NCI-H526 (cell line): ENCODE results near the gene IL4.
"Not testable (repeated sequence)": the region's sequence is repeated elsewhere in the genome, so short reads cannot be mapped to it uniquely, and the experiment has no call there.

Experiments
- DNase-seq, 2 experiments: peaks; one replicate each; lab custom pipeline; 2025; lab: John Stamatoyannopoulos, UW

IL4 gene

GRCh38 chr5:132673939-132674630 lies at the start of gene IL4:
TSS of gene IL4 (plus strand) at chr5:132673989. CDS start at chr5:132674051, 62 bp downstream.
- no peak for DNase-seq

DNA sequence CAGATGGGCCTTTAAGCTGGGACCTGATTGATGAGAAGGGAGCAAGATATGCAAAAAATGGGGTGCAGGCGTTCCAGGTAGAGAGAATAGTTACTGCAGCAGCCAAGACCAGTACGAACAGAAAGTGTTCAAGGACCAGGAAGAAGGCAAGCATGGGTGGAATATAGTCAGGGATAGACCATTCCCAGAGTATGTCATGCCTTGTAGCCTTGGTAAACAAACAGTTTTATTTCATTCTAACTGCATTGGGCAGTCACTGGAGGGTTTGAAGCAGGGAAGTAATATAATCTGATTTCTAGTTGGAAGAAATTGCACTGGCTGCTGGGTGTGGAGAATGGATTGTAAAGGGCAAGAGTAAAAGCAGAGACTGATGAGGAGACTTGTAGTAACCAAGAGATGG lies 46.3 kb upstream of the IL4 start:
- DNase-seq = no peak

DNA sequence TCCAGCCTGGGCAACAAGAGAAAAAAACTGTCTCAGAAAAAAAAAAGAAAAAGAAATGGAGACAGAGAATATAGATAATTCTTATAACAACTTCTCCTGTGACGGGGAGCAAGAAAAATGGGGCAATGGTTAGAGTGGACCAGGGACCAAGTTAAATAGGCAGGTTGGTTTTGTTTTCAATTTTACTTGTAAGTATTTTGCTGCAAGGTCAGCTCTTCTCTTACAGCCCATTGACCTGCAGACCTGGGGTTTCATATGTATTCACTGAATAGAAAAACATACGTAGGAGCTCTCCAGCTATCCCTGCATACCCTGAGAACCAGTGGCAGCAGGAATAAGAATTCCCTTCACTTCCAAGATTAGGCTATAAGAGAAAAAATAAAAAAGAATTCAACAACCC lies 45.0 kb upstream of the IL4 start:
- no peak for DNase-seq

- DNase-seq = no peak
Measured at GRCh38 chr5:132629230-132629944, 44.4 kb upstream of the IL4 start.

- not testable (repeated sequence) for DNase-seq
Measured at GRCh38 chr5:132633587-132633986, 40.2 kb upstream of the IL4 start.

DNA sequence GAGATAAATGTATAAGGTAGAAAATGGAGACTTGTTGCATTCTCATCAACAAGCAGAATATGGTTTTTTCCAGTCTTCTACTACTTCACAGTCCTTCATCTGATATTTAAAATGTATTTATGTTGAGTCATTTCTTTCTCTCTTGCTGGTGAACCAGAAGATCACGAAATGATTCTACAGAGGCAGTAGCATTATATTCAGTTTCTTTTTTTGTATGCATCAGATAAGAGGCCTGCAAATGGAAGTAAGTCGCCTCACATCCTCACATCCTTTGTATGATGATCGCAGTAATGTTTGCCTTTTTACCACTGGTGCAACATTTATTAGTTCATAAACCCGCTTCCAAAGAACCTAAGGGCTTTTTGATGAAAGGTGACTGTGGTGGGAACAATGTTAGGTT lies 37.9 kb upstream of the IL4 start:
- DNase-seq = no peak

DNA sequence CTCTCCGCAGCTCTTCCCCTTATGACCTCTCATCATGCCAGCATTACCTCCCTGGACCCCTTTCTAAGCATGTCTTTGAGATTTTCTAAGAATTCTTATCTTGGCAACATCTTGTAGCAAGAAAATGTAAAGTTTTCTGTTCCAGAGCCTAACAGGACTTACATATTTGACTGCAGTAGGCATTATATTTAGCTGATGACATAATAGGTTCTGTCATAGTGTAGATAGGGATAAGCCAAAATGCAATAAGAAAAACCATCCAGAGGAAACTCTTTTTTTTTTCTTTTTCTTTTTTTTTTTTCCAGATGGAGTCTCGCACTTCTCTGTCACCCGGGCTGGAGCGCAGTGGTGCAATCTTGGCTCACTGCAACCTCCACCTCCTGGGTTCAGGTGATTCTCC lies 36.5 kb upstream of the IL4 start:
- DNase-seq = no peak

DNA sequence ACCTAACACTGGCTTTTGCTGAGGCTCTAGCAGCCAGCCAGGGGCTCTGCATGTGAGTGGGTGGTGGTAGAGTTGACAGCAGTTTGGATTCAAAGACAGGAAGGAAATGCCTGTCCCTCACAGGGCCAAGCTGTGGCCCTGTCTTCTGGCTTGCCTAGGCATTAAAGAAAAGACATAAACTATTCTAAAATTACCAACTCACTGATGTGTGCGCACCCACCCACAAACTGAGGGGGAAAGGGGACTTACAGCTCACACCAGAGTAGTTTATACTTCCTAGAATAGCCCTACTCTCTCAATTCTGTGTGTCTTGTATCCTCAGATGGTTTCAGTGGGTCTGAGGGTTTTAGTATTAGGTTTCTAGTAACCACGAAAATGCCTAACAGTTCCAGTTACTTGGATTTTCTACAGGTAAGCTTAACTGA lies 34.1 kb upstream of the IL4 start:
- no peak for DNase-seq

GRCh38 chr5:132640613-132641012 lies 33.2 kb upstream of the IL4 start:
- DNase-seq = no peak

- DNase-seq = no peak
Measured at GRCh38 chr5:132641241-132641723, 32.5 kb upstream of the IL4 start.

- no peak for DNase-seq
Measured at GRCh38 chr5:132641841-132642240, 31.9 kb upstream of the IL4 start.

DNA sequence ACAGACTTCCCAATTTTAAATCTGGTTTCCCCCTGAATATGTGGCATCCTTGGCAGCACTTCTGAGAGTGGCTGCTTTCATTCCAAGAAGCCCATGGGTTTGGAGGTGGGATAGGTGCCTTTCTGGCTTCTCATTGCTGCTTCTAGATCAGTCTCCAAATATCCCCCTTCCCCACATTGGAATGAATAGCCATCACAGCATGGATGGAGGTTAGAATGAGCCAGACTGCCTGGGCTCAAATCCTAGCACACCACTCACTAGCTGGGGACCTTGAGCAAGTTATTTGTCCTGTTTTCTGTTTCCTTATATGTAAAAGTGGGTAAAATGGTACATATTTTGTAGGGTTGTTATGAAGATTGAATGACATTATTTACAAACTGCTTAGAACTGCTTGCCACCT lies 29.6 kb upstream of the IL4 start:
- no peak for DNase-seq

DNA sequence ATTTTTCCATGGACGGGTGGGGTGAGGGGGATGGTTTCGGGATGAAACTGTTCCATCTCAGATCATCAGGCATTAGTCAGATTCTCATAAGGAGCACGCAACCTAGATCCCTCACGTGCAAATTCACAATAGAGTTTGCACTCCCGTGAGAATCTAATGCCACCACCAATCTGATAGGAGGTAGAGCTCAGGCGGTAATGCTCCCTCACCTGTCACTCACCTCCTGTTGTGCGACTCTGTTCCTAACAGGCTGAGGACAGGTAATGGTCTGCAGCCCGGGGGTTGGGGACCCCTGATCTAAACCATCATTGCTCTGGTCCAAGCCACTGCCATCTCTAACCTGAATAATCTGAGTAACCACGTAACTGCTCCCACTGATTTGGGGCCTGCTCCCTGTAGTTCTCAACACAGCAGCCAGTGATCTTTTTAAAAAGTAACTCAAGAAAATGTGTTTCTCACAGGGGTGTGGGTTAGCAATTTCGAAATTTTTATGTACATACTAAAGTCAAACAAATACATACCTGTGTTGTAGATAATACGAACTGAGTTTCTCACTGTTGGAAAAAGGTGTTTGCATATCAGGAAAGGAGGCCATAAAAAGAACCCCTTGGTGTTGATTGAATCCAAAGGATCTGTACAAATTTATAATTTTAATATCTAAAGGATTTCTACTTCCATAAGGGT lies 27.1 kb upstream of the IL4 start:
- no peak for DNase-seq

DNA sequence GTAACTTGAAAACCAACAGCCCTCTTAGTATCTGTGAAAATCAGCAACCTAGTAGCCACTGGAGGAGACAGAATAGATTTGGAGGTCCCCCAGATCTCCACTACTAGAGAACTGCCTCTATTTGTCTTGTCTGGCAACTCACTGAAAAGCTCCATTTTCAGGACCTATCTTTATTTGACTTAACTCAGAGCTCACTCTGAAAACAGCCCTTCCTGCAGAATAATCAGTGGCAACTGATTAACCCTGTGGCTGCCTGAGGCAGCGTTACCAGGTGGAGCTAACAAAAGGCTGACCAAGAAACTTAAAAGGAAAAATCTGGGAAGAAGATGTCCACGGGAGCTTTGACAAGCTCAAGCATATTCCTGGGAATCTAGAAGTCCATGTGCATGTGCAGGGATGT lies 26.3 kb upstream of the IL4 start:
- DNase-seq = no peak

DNA sequence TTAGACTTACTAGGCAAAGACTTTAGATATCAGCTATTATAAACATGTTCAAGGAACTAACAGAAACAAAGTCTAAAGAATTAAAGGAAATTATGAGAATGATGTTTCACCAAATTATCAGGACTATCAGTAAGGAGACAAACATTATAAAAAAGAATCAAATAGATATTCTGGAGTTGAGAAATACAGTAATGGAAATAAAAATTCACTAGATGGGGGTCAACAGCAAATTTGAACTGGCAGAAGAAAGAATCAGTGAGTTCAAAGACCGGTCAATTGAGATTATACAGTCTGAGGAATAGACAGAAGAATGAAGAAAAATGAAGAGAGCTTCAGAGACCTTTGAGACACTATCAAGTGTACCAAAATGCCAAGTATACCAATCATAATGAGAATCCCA lies 25.4 kb upstream of the IL4 start:
- DNase-seq = no peak

DNA sequence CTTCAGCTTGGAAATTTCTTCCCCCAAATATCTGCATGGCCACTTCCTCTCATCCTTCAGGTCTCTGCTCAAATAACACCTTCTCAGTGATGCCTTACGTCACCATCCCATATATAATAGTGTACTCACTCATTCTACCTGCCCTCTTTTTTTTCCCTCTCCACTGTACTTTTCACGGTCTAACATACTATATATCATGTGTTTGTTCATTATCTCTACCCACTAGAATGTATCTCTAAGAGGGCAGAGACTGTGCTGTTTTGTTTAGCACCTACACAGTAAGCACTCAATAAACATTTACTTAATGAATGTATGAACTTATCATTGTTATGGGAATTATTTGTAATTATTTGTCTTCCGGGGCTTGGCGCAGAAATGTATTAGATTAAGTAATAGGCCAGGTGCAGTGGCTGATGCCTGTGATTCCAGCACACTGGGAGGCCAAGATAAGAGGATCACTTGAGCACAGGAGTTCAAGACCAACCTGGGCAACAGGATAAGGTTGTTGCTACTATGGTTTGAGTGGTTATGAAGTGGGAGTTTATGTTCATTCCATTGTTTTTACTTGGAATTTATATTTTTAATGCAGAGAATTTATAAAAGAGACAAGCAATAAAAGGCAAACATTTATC lies 21.8 kb upstream of the IL4 start:
- no peak for DNase-seq

- DNase-seq = no peak
Measured at GRCh38 chr5:132653716-132654115, 20.1 kb upstream of the IL4 start.

DNA sequence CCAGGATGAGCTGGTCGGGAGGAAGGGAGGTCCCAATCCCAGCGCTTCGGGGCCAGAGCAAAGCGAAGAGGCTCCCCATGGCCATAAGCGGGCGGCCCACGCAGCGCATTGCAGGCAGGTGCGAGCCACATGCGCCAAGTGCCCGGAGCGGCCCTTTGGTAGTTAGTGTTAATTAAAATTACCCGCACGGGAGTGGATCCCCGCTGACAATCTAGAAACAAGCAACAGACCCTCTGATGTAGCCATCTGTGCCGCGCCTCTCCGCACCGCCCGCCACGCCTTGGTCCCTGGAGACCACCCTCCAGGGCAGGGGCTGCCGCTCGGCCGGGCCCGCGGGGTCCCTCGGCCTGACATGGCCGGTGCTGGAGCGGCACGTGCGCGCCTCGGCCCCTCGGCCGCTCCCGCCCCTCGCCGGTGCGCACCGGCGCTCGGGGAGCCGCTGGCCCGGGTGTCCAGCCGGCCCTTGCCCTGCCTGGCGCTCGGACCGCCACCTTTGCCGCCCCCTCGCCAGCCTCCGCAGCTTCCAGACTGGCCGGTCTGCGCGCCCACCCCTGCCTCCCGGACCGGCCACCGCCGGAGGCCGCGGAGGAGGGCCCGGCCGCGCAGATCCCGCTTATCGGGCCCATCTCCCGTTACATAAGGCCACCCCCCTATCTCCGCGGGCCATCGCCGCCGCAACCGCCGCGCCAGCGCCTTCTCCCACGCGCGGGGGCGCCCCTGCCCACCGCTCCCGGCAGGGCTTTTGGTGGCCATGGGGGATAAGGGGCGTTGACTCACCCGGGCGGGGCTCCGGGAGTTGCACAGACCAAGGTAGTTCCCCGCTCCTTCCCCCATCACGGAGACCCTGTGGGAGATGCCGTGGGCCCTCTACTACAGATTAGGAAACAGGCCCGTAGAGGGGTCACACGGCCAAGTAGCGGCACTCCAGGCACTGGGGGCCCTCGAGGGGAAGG lies 17.7 kb upstream of the IL4 start:
- peak in 1 of 2 experiments; percentile 28 for DNase-seq

DNA sequence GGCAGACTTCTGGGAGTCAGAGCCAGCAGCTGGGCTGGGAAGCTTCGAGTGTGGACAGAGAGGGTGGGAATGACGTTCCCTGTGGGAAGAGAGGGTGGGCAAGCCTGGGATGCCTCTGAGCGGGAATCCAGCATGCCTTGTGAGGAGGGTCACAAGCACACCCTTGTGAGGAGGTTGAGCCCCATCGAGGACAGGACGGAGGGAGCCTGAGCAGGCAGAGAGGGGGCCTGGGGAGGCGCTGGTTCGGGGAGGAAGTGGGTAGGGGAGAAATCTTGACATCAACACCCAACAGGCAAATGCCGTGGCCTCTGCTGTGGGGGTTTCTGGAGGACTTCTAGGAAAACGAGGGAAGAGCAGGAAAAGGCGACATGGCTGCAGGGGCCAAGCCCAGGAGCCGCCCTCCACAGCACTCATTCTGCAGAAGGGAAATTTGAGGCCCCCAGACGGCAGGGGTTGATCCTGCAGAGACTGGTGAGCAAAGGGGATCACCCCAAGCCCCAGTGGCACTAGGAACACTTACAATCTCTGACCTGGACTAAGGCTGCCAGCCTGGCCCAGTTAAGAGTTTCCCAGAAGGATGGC lies 16.9 kb upstream of the IL4 start:
- no peak for DNase-seq

GRCh38 chr5:132657676-132658380 lies 16.0 kb upstream of the IL4 start, which contains the start of gene IL13:
TSS of gene IL13 (plus strand) at chr5:132658173. CDS start at chr5:132658187, 14 bp downstream.
- DNase-seq = no peak
